Aorta (tissue), 5 donors: ENCODE results near the gene ACOX2. TPM values are rescaled to one million over a fixed set of nuclear protein-coding genes. Genes with fewer than 3 reads are reported as not detected.

Experiments used
- ATAC-seq: fragments of 200-7000 bp; cut with Tn5 transposase; one replicate; pipeline ENCODE4 v1.9.1; 2022; ENCODE audit warnings: moderate library complexity; ENCODE audit not compliant: low FRiP score
- DNase-seq, 2 donors: peaks; one replicate each; pipeline ENCODE4 v3.0.0-alpha.2; 2020
- H3K27ac ChIP-seq, 2 donors: one replicate each; pipeline ENCODE4 v1.5.1; 2013; ENCODE audit warnings: low read length in 2 of 2, mild to moderate bottlenecking in 2 of 2, moderate library complexity in 2 of 2, control low read depth in 1 of 2, inconsistent platforms in 1 of 2, low read depth in 1 of 2
- H3K27me3 ChIP-seq, 2 donors: one replicate each; pipeline ENCODE4 v1.6.1; 2013; ENCODE audit warnings: control low read depth in 1 of 2, low read length in 1 of 2, mild to moderate bottlenecking in 1 of 2, moderate library complexity in 1 of 2; ENCODE audit not compliant: insufficient read depth in 2 of 2, control insufficient read depth in 1 of 2
- H3K36me3 ChIP-seq, 2 donors: one replicate each; pipeline ENCODE4 v1.6.1; 2013; ENCODE audit warnings: control low read depth in 1 of 2, low read length in 1 of 2, mild to moderate bottlenecking in 1 of 2; ENCODE audit not compliant: insufficient read depth in 2 of 2, control insufficient read depth in 1 of 2
- H3K4me1 ChIP-seq, 2 donors: one replicate each; pipeline ENCODE4 v1.6.1; 2013; ENCODE audit warnings: low read length in 2 of 2, control low read depth in 1 of 2, mild to moderate bottlenecking in 1 of 2, moderate library complexity in 1 of 2; ENCODE audit not compliant: insufficient read depth in 2 of 2, control insufficient read depth in 1 of 2
- H3K4me3 ChIP-seq, 2 donors: one replicate each; pipeline ENCODE4 v1.5.1; 2013; ENCODE audit warnings: low read length in 2 of 2, control low read depth in 1 of 2, mild to moderate bottlenecking in 1 of 2
- H3K9me3 ChIP-seq: one replicate; pipeline ENCODE4 v1.6.1; 2013; ENCODE audit warnings: mild to moderate bottlenecking, low read length; ENCODE audit not compliant: control insufficient read depth
- WGBS, 2 donors: extraction: QIAGEN DNeasy Blood & Tissue Kit; methylation state at CpG; one replicate each; pipeline ENCODE4 v1.1.7; 2013; 5-methylcytosine and 5-hydroxymethylcytosine counted together
- intact Hi-C, 2 donors: fragments of 100-400 bp; cut with DNase I; formaldehyde crosslinking; loops; one replicate each; pipeline versions ENCODE4 v1.14.2 to v1.15.0; 2022
- polyA plus RNA-seq, 2 donors: library from polyadenylated mRNA; stranded (reverse); fragments of 200-250 nt; gene quantifications; one replicate each; pipeline ENCODE4 v1.2.3, GENCODE V29; 2013
- total RNA-seq, 2 donors: library from RNA; stranded (reverse); fragmentation: NEBNext Ultra II Directional; extraction: Animal tissue kit (Norgen Biotek cat#: 25700); gene quantifications; one replicate each; pipeline ENCODE4 v1.2.1, GENCODE V29; 2021
- donor health status: healthy with polysubstance abuse.
- donor health status: Bipolar disorder and iron deficiency.
- donor health status: DM: no; HTN: no; CAD: no.
- donor health status: DM: no; HTN: no; CAD: no.
- donor health status: DM: yes; HTN: yes; CAD: no.

Gene ACOX2
- total and polyA plus RNA-seq, 4 donors = 10.6 to 68.7 (median 22.2) TPM

DNA sequence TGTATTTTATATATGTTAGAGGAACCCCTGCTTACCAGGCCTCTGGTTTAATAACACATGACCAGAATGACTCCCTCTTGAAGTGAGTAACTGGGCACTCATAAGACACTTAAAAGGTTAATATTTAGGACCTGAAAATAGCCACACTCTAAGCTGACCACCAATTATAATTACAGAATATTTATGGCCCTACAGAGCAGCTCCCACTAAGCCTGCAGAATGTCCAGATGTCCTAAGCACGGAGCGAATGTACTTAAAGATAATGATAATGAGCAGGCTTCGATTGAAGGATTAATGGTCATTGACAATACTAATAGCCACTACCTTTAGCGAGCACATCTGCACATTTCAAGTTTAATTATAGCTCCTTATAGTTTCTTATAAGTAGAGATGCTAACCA is 67.9 kb downstream of the ACOX2 start:
- intact Hi-C loops = no loop called here
- Histone ChIP-seq H3K36me3 (no peaks in the 10 kb centered on the region), H3K27ac (no peak overlapping the region), H3K4me3 (no peak overlapping the region), H3K9me3 (no peaks in the 10 kb centered on the region), H3K4me1 (no peaks in the 10 kb centered on the region), H3K27me3 (no peaks in the 10 kb centered on the region)
- WGBS, 2 donors = 88 to 90% methylated on average over 4 of the region's 4 CpGs
- ATAC-seq (no peak), DNase-seq (no peak)

DNA sequence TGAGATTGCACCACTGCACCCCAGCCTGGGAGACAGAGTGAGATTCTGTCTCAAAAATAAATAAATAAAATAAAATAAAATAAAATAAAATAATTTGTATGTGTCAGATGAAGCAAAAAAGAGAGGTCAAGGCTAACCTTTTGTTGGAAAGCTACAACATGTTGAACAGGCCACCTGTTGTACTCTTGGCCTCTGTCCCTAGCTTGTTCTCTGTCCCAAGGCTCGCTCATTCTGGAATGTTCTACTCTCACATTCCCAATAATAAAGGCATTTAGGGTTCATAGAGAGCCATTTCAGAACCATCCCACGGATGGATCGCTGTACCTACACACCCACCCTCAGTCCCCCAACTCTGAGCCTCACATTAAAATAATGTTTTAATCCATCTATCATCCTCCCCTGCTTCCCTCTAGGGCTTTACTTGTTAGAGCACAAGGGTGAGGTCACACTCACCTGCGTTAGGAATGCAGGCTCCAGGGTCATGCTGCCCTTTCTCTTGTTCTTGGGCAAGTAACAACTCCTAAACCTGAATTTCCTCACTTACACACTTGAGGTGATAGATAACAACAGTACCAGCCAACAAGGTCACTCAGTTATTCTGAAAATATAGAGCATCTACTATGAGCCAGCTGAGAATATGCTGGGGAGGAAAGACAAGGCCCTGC is 70.0 kb downstream of the ACOX2 start:
- no peaks in the 10 kb centered on the region for H3K36me3 ChIP-seq
- WGBS, 2 donors = 96 to 98% methylated on average over 4 of the region's 4 CpGs
- H3K4me1 ChIP-seq = no peaks in the 10 kb centered on the region
- DNase-seq (no peak), ATAC-seq (no peak)
- H3K4me3 ChIP-seq = no peak overlapping the region
- no peaks in the 10 kb centered on the region for H3K27me3 ChIP-seq
- intact Hi-C loops = no loop called here
- no peaks in the 10 kb centered on the region for H3K9me3 ChIP-seq
- no peak overlapping the region for H3K27ac ChIP-seq

DNA sequence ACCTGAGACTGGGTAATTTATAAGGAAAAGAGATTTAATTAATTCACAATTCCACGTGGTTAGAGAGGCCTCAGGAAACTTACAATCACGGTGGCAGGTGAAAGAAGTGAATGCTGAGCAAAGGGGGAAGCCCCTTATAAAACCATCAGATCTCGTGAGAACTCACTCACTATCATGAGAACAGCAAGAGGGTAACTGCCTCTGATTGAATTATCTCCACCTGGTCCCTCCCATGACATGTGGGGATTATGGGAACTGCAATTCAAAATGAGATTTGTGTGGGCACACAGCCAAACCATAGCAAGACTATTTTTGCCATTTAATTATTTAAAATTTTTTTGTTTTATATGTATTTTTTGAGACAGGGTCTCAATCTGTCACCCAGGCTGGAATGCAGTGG is 72.1 kb downstream of the ACOX2 start:
- no peak for ATAC-seq
- Histone ChIP-seq H3K9me3 (no peaks in the 10 kb centered on the region), H3K36me3 (no peaks in the 10 kb centered on the region), H3K4me3 (no peak overlapping the region), H3K27ac (no peak overlapping the region), H3K27me3 (no peaks in the 10 kb centered on the region), H3K4me1 (no peaks in the 10 kb centered on the region)
- no peak for DNase-seq
- intact Hi-C loops = loop anchor here in 1 of 2 donors (5.0 kb wide), 1 partner anchor 67 kb away; no protein-coding TSS in a partner anchor
- WGBS, 2 donors = 74 to 77% methylated on average over 3 of the region's 3 CpGs

DNA sequence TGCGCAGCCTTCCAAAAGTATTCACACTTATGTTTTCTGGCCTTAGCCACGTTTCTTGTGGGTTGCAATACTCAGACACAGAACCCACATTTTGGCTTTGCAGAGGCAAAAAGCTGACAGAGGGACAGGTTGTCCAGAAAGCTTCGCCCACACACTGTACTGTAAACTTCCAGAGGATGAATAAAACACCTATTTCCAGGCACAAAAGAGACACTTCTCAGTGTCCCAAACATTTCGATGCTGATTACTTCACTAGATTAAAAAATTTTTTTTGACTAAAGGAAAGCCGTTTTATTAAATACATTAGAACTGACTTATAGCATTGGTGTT is 73.1 kb downstream of the ACOX2 start:
- H3K36me3 ChIP-seq = no peaks in the 10 kb centered on the region
- H3K4me1 ChIP-seq = no peaks in the 10 kb centered on the region
- DNase-seq = no peak
- H3K27ac ChIP-seq = no peak overlapping the region
- no peaks in the 10 kb centered on the region for H3K9me3 ChIP-seq
- ATAC-seq = no peak
- no peak overlapping the region for H3K4me3 ChIP-seq
- 36 to 39% methylated on average over 5 of the region's 5 CpGs for WGBS, 2 donors
- H3K27me3 ChIP-seq = no peaks in the 10 kb centered on the region
- intact Hi-C loops = loop anchor here in 1 of 2 donors (2.0 to 5.0 kb wide), 2 partner anchors 27 to 68 kb away; no protein-coding TSS in a partner anchor

DNA sequence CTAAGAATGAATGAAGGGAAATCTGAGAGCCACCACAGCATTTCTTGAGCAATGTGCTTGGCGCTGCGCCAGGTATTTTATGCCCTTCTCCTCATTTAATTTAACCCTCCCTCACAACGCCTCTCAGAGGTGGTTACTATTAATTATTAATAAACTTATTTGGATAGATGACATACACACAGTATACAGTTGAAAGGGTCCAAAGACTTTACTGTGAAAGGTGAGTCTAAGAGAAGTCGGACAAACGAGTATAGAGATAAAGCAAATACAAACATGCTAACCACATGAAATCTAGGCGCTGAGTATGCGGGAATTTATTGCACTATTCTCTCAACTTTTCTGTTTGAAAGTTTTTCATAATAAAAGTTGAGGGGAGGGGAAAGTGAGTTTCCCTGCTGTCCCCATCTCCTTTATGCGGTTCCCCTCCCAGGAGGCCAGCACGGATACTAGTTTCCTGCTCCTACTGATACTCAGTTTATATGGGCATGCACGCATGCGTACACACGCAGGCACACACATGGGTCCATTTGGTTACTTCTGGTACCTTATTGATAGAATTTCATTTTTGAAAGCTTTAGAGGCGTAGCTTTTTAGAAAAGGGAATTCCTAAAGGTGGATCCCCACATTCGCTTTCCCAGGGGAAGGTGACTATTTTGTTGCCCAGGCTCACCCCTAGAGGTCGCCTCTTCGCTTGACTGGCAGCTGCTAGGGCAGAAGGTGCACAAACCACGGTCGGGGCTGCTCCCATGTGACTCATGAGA is 73.6 kb downstream of the ACOX2 start:
- DNase-seq = peak; percentile 81 to 87
- H3K4me3 ChIP-seq = peak overlapping the region in 1 of 2 donors; percentile 3
- H3K9me3 ChIP-seq = no peaks in the 10 kb centered on the region
- WGBS, 2 donors = 19 to 20% methylated on average over 18 of the region's 18 CpGs
- H3K27ac ChIP-seq = no peak overlapping the region
- no peaks in the 10 kb centered on the region for H3K36me3 ChIP-seq
- H3K27me3 ChIP-seq = no peaks in the 10 kb centered on the region
- ATAC-seq = peak; percentile 86
- intact Hi-C loops = loop anchor here in 1 of 2 donors (2.0 to 5.0 kb wide), 2 partner anchors 27 to 69 kb away; no protein-coding TSS in a partner anchor
- H3K4me1 ChIP-seq = no peaks in the 10 kb centered on the region

DNA sequence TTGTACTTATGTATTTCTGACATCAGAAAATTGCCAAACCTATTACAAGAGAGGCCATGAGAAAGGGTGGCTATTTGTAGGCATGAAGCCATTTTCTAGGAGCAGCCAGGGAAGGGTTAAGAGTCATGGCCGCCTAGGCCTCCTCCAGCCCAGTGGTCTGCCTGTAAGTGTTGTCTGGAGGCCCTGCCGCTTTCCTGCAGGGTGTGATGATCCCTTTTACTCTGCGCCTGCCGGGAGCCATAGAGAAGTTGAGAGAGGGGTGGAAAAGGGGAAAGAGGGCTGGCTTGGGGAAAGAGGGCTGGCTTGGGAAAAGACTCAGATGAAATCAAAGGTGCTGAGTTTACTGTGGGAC is 74.2 kb downstream of the ACOX2 start:
- no peak overlapping the region for H3K4me3 ChIP-seq
- intact Hi-C loops = loop anchor here in 1 of 2 donors (2.0 to 5.0 kb wide), 2 partner anchors 28 to 69 kb away; no protein-coding TSS in a partner anchor
- 58 to 63% methylated on average over 4 of the region's 4 CpGs for WGBS, 2 donors
- H3K36me3 ChIP-seq = no peaks in the 10 kb centered on the region
- H3K9me3 ChIP-seq = no peaks in the 10 kb centered on the region
- no peak overlapping the region for H3K27ac ChIP-seq
- no peaks in the 10 kb centered on the region for H3K27me3 ChIP-seq
- no peaks in the 10 kb centered on the region for H3K4me1 ChIP-seq
- peak; percentile 30 for ATAC-seq
- DNase-seq = no peak

GRCh38 chr3:58459160-58459559 is 77.8 kb downstream of the ACOX2 start:
- no peak for ATAC-seq
- 78 to 79% methylated on average over 4 of the region's 4 CpGs for WGBS, 2 donors
- intact Hi-C loops = no loop called here

More at GRCh38 chr3:58459160-58459559, 77.8 kb downstream of the ACOX2 start:
- DNase-seq = no peak
- Histone ChIP-seq H3K9me3 (no peaks in the 10 kb centered on the region), H3K4me1 (no peaks in the 10 kb centered on the region), H3K27ac (no peak overlapping the region), H3K4me3 (no peak overlapping the region), H3K27me3 (no peaks in the 10 kb centered on the region), H3K36me3 (no peaks in the 10 kb centered on the region)
